HFFc6 (cell line): ENCODE data around the gene NUDT12. TPM values are rescaled to one million over a fixed set of nuclear protein-coding genes. Genes with fewer than 3 reads are reported as not detected.

ENCODE experiments used
- DNase-seq: peaks from one replicate; pipeline ENCODE4 v3.0.0-alpha.2; 2018
- H3K27ac Mint-ChIP-seq: 2 replicates; pipeline ENCODE4 v1.8.0; 2020; ENCODE audit warnings: mild to moderate bottlenecking, mixed read lengths
- H3K27me3 Mint-ChIP-seq: 2 replicates; pipeline ENCODE4 v1.8.0; 2021; ENCODE audit warnings: mild to moderate bottlenecking, moderate library complexity, mixed read lengths; ENCODE audit not compliant: insufficient read depth
- H3K36me3 Mint-ChIP-seq: 2 replicates; pipeline ENCODE4 v1.8.0; 2021; ENCODE audit warnings: low read depth, mixed read lengths
- H3K4me1 Mint-ChIP-seq: 2 replicates; pipeline ENCODE4 v1.8.0; 2020; ENCODE audit warnings: low read depth, mixed read lengths
- H3K4me3 Mint-ChIP-seq: 2 replicates; pipeline ENCODE4 v1.8.0; 2020; ENCODE audit warnings: mild to moderate bottlenecking, moderate library complexity, mixed read lengths
- H3K9me3 Mint-ChIP-seq: 2 replicates; pipeline ENCODE4 v1.8.0; 2020; ENCODE audit warnings: mild to moderate bottlenecking, mixed read lengths
- CTCF ChIP-seq: fragments of 200-600 bp; sonication (generic); IDR thresholded peaks from 2 replicates; pipeline ENCODE4 v1.5.0; 2021; ENCODE audit warnings: antibody characterized with exemption, mild to moderate bottlenecking
- total RNA-seq, 6 experiments: library from RNA; stranded (reverse); fragmentation: NEBNext Ultra II Directional; extraction: Animal tissue kit (Norgen Biotek cat#: 25700); gene quantifications; 2 replicates in 1 of 6; 3 replicates in 5 of 6; pipeline ENCODE4 v1.2.3, GENCODE V29; 2021

Gene NUDT12
- total RNA-seq, 6 experiments from 2014 or later: 6.1 to 9.9 (median 9.0) TPM

GRCh38 chr5:103526164-103526915 lies 36.2 kb downstream of the NUDT12 start:
- Mint-ChIP-seq H3K36me3 (no peaks in the 10 kb centered on the region), H3K9me3 (no peaks in the 10 kb centered on the region), H3K4me1 (peaks cover 37% of the 10 kb centered on the region), H3K4me3 (peak overlapping the region; percentile 44; the same call in 1 of the 2 replicates), H3K27ac (peak overlapping the region; percentile 59), H3K27me3 (peaks cover 2% of the 10 kb centered on the region)
- peak; percentile 36 for DNase-seq
- no peak for TF ChIP-seq CTCF

GRCh38 chr5:103525361-103525760 lies 37.2 kb downstream of the NUDT12 start:
- no peak for TF ChIP-seq CTCF
- Mint-ChIP-seq H3K4me1 (peaks cover 37% of the 10 kb centered on the region), H3K9me3 (no peaks in the 10 kb centered on the region), H3K27me3 (peaks cover 4% of the 10 kb centered on the region), H3K4me3 (no peak overlapping the region), H3K36me3 (no peaks in the 10 kb centered on the region), H3K27ac (no peak overlapping the region)
- DNase-seq: no peak

DNA sequence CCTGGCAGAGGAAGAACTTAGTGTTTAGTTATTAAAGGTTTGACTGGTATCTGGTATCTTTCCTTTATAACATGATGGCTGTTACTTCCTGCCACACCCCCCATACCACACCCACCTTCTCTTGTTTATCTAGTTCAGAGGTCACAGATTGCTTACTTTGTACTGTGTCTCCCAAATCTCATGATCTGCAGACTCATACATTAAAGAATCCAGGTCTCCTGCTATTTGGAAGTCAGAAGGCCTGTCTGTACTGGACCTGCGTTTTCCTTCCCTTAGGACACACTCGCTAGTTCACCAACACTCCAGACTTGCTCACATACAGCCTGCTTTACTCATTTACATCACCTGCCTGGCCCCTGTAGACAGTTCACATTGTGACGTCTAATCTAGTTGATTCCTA lies 39.3 kb downstream of the NUDT12 start:
- Mint-ChIP-seq H3K27ac (no peak overlapping the region), H3K36me3 (no peaks in the 10 kb centered on the region), H3K27me3 (peaks cover 6% of the 10 kb centered on the region), H3K4me1 (peaks cover 37% of the 10 kb centered on the region), H3K4me3 (no peak overlapping the region), H3K9me3 (no peaks in the 10 kb centered on the region)
- no peak for TF ChIP-seq CTCF
- DNase-seq: no peak

GRCh38 chr5:103522586-103522985 lies 40.0 kb downstream of the NUDT12 start:
- TF ChIP-seq CTCF: no peak
- Mint-ChIP-seq H3K27me3 (peaks cover 6% of the 10 kb centered on the region), H3K4me3 (no peak overlapping the region), H3K9me3 (no peaks in the 10 kb centered on the region), H3K4me1 (peaks cover 37% of the 10 kb centered on the region), H3K27ac (no peak overlapping the region), H3K36me3 (no peaks in the 10 kb centered on the region)
- no peak for DNase-seq

DNA sequence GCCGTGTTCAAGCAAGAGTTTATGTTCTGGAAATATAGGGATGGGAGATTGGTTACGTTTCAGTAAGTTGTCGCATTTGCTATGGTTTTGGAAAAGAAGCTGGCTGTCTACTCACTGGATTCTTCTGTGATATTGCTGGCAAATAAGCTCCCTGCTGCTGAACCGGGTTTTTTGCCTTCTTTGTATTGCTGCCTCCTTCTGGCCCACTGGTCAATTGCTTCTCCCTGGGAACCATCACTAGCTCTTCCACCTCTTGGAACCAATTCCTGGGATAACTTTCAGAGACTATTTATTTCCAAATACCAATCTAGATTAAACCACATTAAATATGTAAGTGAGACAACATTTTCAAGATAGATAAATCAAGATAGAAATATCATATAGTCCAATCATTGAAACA lies 43.0 kb downstream of the NUDT12 start:
- Mint-ChIP-seq H3K27me3 (peaks cover 6% of the 10 kb centered on the region), H3K4me1 (peaks cover 13% of the 10 kb centered on the region), H3K27ac (no peak overlapping the region), H3K9me3 (no peaks in the 10 kb centered on the region), H3K36me3 (0 out of 2 replicates have a peak, but pooled peaks cover 3% of the 10 kb centered on the region), H3K4me3 (no peak overlapping the region)
- peak; percentile 74 for TF ChIP-seq CTCF
- DNase-seq: peak; percentile 37
